Spleen (tissue), 7 donors: ENCODE data around the gene SAMD3.

Source experiments
- CTCF ChIP-seq, 11 experiments: fragments of 200-600 bp in 7 of 11; fragments of 450-650 bp in 4 of 11; sonication (generic) in 4 of 11; IDR thresholded peaks in 8 of 11; conservative IDR thresholded peaks in 3 of 11; 1 replicate in 7 of 11; 2 replicates in 4 of 11; pipeline versions ENCODE4 v1.4.0 to v1.8.0; 2016 to 2021; ENCODE audit warnings: antibody characterized with exemption in 11 of 11, inconsistent platforms in 4 of 11, mild to moderate bottlenecking in 1 of 11
- POLR2A ChIP-seq, 3 donors: fragments of 450-650 bp; IDR thresholded peaks; one replicate each; pipeline ENCODE4 v1.5.1; 2017; ENCODE audit warnings: antibody characterized with exemption in 3 of 3, mild to moderate bottlenecking in 1 of 3
- donor health status: DM: no; HTN: no; CAD: no; lungs with moderate emphysema.
- donor health status: DM: no; HTN: no; CAD: no.
- donor health status: DM: no; HTN: no; CAD: no.

GRCh38 chr6:130138909-130139242 is 83.9 kb downstream of the SAMD3 start:
- no peak for TF ChIP-seq CTCF (IDR thresholded peaks at IDR 0.05 in 8 of 11, conservative IDR thresholded peaks at IDR 0.05 in 3 of 11)
- no peak for TF ChIP-seq POLR2A (IDR thresholded peaks at IDR 0.05)
